ENCODE measurements around the gene CYGB.
"Not testable (repeated sequence)": the region's sequence is repeated elsewhere in the genome, so short reads cannot be mapped to it uniquely, and the experiment has no call there.

DNA sequence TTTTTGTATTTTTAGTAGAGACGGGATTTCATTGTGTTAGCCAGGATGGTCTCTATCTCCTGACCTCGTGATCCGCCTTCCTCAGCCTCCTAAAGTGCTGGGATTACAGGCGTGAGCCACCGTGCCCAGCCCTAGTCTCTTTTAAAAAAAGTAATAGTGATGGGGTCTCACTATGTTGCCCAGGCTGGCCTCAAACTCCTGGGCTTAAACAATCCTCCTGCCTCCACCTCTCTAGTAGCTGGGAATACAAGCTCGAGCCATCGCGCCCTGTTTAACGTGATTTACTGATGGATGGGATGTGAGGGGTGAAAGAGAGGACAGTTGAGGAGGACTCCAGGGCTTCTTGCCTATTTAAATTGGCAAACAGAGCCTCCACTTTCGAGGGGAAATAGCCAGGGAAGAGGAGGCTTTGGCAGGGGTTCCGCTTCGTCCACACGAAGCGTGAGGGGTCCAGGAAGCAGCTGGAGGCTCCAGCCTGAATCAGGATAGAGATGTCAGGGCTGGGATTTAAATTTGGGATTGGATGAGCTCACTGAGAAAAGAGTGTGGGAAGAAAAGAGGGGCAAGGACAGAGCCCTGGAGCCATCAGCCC, 28.9 kb downstream of the CYGB start:
- TF ChIP-seq, protein P1, sequence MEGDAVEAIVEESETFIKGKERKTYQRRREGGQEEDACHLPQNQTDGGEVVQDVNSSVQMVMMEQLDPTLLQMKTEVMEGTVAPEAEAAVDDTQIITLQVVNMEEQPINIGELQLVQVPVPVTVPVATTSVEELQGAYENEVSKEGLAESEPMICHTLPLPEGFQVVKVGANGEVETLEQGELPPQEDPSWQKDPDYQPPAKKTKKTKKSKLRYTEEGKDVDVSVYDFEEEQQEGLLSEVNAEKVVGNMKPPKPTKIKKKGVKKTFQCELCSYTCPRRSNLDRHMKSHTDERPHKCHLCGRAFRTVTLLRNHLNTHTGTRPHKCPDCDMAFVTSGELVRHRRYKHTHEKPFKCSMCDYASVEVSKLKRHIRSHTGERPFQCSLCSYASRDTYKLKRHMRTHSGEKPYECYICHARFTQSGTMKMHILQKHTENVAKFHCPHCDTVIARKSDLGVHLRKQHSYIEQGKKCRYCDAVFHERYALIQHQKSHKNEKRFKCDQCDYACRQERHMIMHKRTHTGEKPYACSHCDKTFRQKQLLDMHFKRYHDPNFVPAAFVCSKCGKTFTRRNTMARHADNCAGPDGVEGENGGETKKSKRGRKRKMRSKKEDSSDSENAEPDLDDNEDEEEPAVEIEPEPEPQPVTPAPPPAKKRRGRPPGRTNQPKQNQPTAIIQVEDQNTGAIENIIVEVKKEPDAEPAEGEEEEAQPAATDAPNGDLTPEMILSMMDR (IDR thresholded peaks at IDR 0.05; ENCODE audit: low read depth, low read length, poor library complexity, severe bottlenecking), result not testable (repeated sequence)
- TF ChIP-seq EZH2phosphoT487 (IDR thresholded peaks at IDR 0.05; ENCODE audit: borderline replicate concordance, low read length), result not testable (repeated sequence)

Measured in DOHH2 (cell line).